Smooth muscle cell (in vitro differentiated cells): ENCODE measurements around the gene RALGPS1. TPM values are rescaled to one million over a fixed set of nuclear protein-coding genes. Genes with fewer than 3 reads are reported as not detected.

ENCODE experiments used
- DNase-seq: peaks from one replicate; lab custom pipeline; 2025; ENCODE audit not compliant: unreplicated experiment; lab: John Stamatoyannopoulos, UW
- H2AFZ ChIP-seq: fragments of 200-600 bp; sonication (generic); 2 replicates; pipeline ENCODE4 v1.6.0; 2016; ENCODE audit warnings: antibody characterized with exemption, low read depth, mild to moderate bottlenecking
- H3F3A ChIP-seq: fragments of 200-600 bp; sonication (generic); 2 replicates; pipeline ENCODE4 v1.6.0; 2017; ENCODE audit warnings: antibody characterized with exemption, low read depth
- H3K27ac ChIP-seq: fragments of 200-600 bp; sonication (generic); 2 replicates; pipeline ENCODE4 v1.5.1; 2016; ENCODE audit warnings: low read depth, mild to moderate bottlenecking
- H3K27me3 ChIP-seq: fragments of 200-600 bp; sonication (generic); 2 replicates; pipeline ENCODE4 v1.6.1; 2016; ENCODE audit warnings: low read depth, mild to moderate bottlenecking
- H3K36me3 ChIP-seq: fragments of 200-600 bp; sonication (generic); 2 replicates; pipeline ENCODE4 v1.5.1; 2016; ENCODE audit warnings: low read depth
- H3K4me1 ChIP-seq: fragments of 200-600 bp; sonication (generic); 2 replicates; pipeline ENCODE4 v1.5.1; 2016; ENCODE audit warnings: low read depth
- H3K4me2 ChIP-seq: fragments of 200-600 bp; sonication (generic); 2 replicates; pipeline ENCODE4 v1.6.0; 2016; ENCODE audit warnings: mild to moderate bottlenecking
- H3K4me3 ChIP-seq: fragments of 200-600 bp; sonication (generic); 2 replicates; pipeline ENCODE4 v1.5.1; 2016; ENCODE audit warnings: mild to moderate bottlenecking
- H3K79me2 ChIP-seq: fragments of 200-600 bp; sonication (generic); 2 replicates; pipeline ENCODE4 v1.6.0; 2016; ENCODE audit warnings: low read depth, mild to moderate bottlenecking
- H3K9ac ChIP-seq: fragments of 200-600 bp; sonication (generic); 2 replicates; pipeline ENCODE4 v1.6.0; 2016; ENCODE audit warnings: low read depth
- H3K9me3 ChIP-seq: fragments of 200-600 bp; sonication (generic); replicated peaks from 2 replicates; pipeline ENCODE4 v1.5.1; 2016; ENCODE audit warnings: low read depth
- H4K20me1 ChIP-seq: fragments of 200-600 bp; sonication (generic); 2 replicates; pipeline ENCODE4 v1.6.0; 2016; ENCODE audit warnings: low read depth
- WGBS: methylation state at CpG from one replicate; pipeline ENCODE4 v1.1.7; 2016; ENCODE audit warnings: low lambda C conversion rate; 5-methylcytosine and 5-hydroxymethylcytosine counted together
- polyA plus RNA-seq: library from polyadenylated mRNA; unstranded; fragments of >200 nt; fragmentation: Nextera tagmentation; extraction: Ambion mirVana; gene quantifications from 2 replicates; pipeline ENCODE4 v1.2.1, GENCODE V29; 2016
- total RNA-seq: library from RNA; depleted of rRNA; stranded (reverse); fragments of >200 nt; gene quantifications from 2 replicates; pipeline ENCODE4 v1.2.3, GENCODE V29; 2014
- TF ChIP-seq, protein P1 (sequence below): fragments of 200-600 bp; sonication (generic); IDR thresholded peaks from 2 replicates; pipeline ENCODE4 v1.5.1; 2017; ENCODE audit warnings: borderline replicate concordance, mild to moderate bottlenecking, antibody characterized with exemption; ENCODE audit not compliant: insufficient read depth, poor library complexity, severe bottlenecking

Gene RALGPS1
- total and polyA plus RNA-seq, 2 experiments from 2014 or later, result 2.1 to 4.0 TPM

DNA sequence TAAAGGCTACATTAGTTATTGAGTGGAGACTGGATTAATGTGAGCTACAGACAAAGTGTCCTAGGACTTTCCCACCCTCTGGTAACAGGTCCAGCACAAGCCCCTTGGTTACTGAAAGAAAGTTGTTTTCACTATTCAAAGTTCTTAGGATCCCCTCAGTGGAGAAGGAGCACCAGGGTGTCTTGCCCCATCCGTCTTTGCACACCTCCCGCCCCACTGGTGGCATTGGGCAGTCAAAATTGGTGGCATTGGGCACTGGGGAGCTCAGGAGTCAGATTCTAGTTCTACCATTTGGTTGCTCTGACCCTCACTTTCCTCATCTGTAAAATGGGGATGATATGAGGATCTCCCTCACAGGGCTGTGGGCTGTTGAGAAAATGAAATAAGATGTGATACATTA is 210.2 kb downstream of the RALGPS1 start:
- 100% methylated on average over 2 of the region's 2 CpGs for WGBS
- no peaks in the 10 kb centered on the region for H3F3A ChIP-seq
- no peaks in the 10 kb centered on the region for H3K9me3 ChIP-seq
- DNase-seq, result no peak
- H3K36me3 ChIP-seq, result no peaks in the 10 kb centered on the region
- TF ChIP-seq, protein P1, sequence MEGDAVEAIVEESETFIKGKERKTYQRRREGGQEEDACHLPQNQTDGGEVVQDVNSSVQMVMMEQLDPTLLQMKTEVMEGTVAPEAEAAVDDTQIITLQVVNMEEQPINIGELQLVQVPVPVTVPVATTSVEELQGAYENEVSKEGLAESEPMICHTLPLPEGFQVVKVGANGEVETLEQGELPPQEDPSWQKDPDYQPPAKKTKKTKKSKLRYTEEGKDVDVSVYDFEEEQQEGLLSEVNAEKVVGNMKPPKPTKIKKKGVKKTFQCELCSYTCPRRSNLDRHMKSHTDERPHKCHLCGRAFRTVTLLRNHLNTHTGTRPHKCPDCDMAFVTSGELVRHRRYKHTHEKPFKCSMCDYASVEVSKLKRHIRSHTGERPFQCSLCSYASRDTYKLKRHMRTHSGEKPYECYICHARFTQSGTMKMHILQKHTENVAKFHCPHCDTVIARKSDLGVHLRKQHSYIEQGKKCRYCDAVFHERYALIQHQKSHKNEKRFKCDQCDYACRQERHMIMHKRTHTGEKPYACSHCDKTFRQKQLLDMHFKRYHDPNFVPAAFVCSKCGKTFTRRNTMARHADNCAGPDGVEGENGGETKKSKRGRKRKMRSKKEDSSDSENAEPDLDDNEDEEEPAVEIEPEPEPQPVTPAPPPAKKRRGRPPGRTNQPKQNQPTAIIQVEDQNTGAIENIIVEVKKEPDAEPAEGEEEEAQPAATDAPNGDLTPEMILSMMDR, result no peak
- no peak overlapping the region for H3K27ac ChIP-seq
- H3K4me1 ChIP-seq, result peaks cover 8% of the 10 kb centered on the region
- H3K4me2 ChIP-seq, result no peak overlapping the region
- H3K27me3 ChIP-seq, result no peaks in the 10 kb centered on the region
- H2AFZ ChIP-seq, result no peak overlapping the region
- H3K4me3 ChIP-seq, result no peak overlapping the region
- no peak overlapping the region for H3K9ac ChIP-seq
- peaks cover 6% of the 10 kb centered on the region for H4K20me1 ChIP-seq
- H3K79me2 ChIP-seq, result peaks cover 5% of the 10 kb centered on the region

- Histone ChIP-seq H2AFZ (no peak overlapping the region), H3K4me3 (no peak overlapping the region), H3K79me2 (no peaks in the 10 kb centered on the region), H3K9ac (no peak overlapping the region), H3F3A (peaks cover 16% of the 10 kb centered on the region), H3K4me1 (peaks cover 11% of the 10 kb centered on the region), H3K9me3 (no peaks in the 10 kb centered on the region), H3K36me3 (no peaks in the 10 kb centered on the region), H3K4me2 (peak overlapping the region; percentile 1), H3K27ac (no peak overlapping the region), H3K27me3 (no peaks in the 10 kb centered on the region), H4K20me1 (no peaks in the 10 kb centered on the region)
- WGBS, result 83% methylated on average over 1 of the region's 1 CpG
- DNase-seq, result no peak
- TF ChIP-seq, protein P1, result no peak
These were observed 212.4 kb downstream of the RALGPS1 start for GRCh38 chr9:127126971-127127370.

GRCh38 chr9:127128341-127129072 is 213.9 kb downstream of the RALGPS1 start:
- TF ChIP-seq, protein P1, result no peak
- H3K9ac ChIP-seq, result no peak overlapping the region
- H3K4me2 ChIP-seq, result no peak overlapping the region
- no peaks in the 10 kb centered on the region for H3K79me2 ChIP-seq
- 89% methylated on average over 9 of the region's 9 CpGs for WGBS
- H3K36me3 ChIP-seq, result no peaks in the 10 kb centered on the region
- no peak overlapping the region for H3K4me3 ChIP-seq
- H3K27ac ChIP-seq, result no peak overlapping the region
- H3F3A ChIP-seq, result peaks cover 23% of the 10 kb centered on the region
- peaks cover 18% of the 10 kb centered on the region for H3K4me1 ChIP-seq
- no peaks in the 10 kb centered on the region for H3K27me3 ChIP-seq
- no peaks in the 10 kb centered on the region for H3K9me3 ChIP-seq
- no peaks in the 10 kb centered on the region for H4K20me1 ChIP-seq
- H2AFZ ChIP-seq, result no peak overlapping the region
- DNase-seq, result no peak
